ENCODE results near the gene RBFOX2.

DNA sequence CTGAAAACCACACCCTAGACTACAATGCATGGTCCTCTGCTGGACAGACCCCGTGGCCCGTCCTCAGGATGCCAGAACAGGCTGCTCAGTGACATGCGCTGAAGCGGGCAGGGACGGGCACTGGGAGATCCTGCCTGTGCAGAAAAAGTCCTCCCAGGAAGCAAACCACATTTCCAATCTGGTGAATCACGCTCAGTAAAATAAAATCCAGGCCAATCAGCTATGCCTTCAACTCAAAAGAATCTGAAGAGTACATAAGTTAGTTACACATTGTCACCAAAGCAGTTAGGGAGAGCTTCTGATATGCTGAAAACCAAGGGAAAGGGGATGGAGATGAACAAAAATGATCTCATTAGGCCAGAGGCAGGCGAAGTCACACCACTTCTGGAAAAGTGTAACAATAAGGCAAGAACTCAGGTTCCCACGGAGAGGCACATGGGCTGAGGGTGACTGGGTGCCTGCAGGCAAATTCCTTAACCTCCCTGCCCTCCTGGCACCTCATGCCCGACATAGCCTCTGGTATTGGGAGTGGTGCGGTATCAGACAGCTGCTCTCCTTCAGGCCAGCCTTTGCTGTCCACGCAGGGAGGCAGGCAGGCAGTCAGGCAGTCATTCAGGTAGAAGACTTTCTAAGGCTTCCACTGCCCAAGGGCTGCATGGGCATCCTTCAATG, 244.5 kb downstream of the RBFOX2 start:
- TF ChIP-seq POLR2AphosphoS5 (IDR thresholded peaks at IDR 0.05; ENCODE audit: low read length) = no peak
- TF ChIP-seq, protein P1, sequence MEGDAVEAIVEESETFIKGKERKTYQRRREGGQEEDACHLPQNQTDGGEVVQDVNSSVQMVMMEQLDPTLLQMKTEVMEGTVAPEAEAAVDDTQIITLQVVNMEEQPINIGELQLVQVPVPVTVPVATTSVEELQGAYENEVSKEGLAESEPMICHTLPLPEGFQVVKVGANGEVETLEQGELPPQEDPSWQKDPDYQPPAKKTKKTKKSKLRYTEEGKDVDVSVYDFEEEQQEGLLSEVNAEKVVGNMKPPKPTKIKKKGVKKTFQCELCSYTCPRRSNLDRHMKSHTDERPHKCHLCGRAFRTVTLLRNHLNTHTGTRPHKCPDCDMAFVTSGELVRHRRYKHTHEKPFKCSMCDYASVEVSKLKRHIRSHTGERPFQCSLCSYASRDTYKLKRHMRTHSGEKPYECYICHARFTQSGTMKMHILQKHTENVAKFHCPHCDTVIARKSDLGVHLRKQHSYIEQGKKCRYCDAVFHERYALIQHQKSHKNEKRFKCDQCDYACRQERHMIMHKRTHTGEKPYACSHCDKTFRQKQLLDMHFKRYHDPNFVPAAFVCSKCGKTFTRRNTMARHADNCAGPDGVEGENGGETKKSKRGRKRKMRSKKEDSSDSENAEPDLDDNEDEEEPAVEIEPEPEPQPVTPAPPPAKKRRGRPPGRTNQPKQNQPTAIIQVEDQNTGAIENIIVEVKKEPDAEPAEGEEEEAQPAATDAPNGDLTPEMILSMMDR (IDR thresholded peaks at IDR 0.05 in 2 of 3, conservative IDR thresholded peaks at IDR 0.05 in 1 of 3; ENCODE audit: control insufficient read depth in 2 of 3, extremely low read depth in 1 of 3, insufficient read depth in 1 of 3, low read depth in 3 of 3, low read length in 3 of 3) = no peak
- no peak for TF ChIP-seq CBFB (IDR thresholded peaks at IDR 0.05; ENCODE audit: low read depth)
- no peak for TF ChIP-seq RAD21 (IDR thresholded peaks at IDR 0.05; ENCODE audit: insufficient read depth, low read depth, low read length)
- TF ChIP-seq EZH2 (IDR thresholded peaks at IDR 0.05; ENCODE audit: borderline replicate concordance, control insufficient read depth, low read depth, low read length) = no peak
- TF ChIP-seq MTA3 (IDR thresholded peaks at IDR 0.05; ENCODE audit: borderline replicate concordance, low read length) = no peak
- no peak for TF ChIP-seq SRF (IDR thresholded peaks at IDR 0.05; ENCODE audit: low read depth in 2 of 2, low read length in 2 of 2)
- TF ChIP-seq JUNB (IDR thresholded peaks at IDR 0.05) = no peak
- TF ChIP-seq NFYB (IDR thresholded peaks at IDR 0.05; ENCODE audit: insufficient read depth, low read depth, low read length) = no peak
- TF ChIP-seq CBX5 (IDR thresholded peaks at IDR 0.05; ENCODE audit: low read depth) = no peak
- no peak for TF ChIP-seq SUZ12 (IDR thresholded peaks at IDR 0.05; ENCODE audit: unreplicated experiment)

Measured in GM12878 (cell line).